SU-DHL-6 (cell line): ENCODE measurements around the gene TRIM59.

ENCODE experiments used
- EZH2phosphoT487 ChIP-seq: fragments of 200-600 bp; sonication (generic), shearing (Covaris generic); conservative IDR thresholded peaks from 2 replicates; pipeline ENCODE4 v1.6.1; 2018; ENCODE audit warnings: mild to moderate bottlenecking, antibody characterized with exemption, low read length, moderate library complexity, mixed read lengths
- TF ChIP-seq, protein P1 (sequence below): fragments of 200-600 bp; sonication (generic); IDR thresholded peaks from one replicate; pipeline ENCODE4 v1.5.1; 2017; ENCODE audit warnings: antibody characterized with exemption, mild to moderate bottlenecking, low read length, moderate library complexity; ENCODE audit not compliant: insufficient read depth, poor library complexity, severe bottlenecking

GRCh38 chr3:160472344-160472743, 22.8 kb upstream of the TRIM59 start:
- TF ChIP-seq, protein P1, sequence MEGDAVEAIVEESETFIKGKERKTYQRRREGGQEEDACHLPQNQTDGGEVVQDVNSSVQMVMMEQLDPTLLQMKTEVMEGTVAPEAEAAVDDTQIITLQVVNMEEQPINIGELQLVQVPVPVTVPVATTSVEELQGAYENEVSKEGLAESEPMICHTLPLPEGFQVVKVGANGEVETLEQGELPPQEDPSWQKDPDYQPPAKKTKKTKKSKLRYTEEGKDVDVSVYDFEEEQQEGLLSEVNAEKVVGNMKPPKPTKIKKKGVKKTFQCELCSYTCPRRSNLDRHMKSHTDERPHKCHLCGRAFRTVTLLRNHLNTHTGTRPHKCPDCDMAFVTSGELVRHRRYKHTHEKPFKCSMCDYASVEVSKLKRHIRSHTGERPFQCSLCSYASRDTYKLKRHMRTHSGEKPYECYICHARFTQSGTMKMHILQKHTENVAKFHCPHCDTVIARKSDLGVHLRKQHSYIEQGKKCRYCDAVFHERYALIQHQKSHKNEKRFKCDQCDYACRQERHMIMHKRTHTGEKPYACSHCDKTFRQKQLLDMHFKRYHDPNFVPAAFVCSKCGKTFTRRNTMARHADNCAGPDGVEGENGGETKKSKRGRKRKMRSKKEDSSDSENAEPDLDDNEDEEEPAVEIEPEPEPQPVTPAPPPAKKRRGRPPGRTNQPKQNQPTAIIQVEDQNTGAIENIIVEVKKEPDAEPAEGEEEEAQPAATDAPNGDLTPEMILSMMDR = no peak
- no peak for TF ChIP-seq EZH2phosphoT487
